Stomach smooth muscle (tissue), 2 donors: ENCODE measurements around the gene INTS15.

Experiments used
- H3K27ac ChIP-seq: one replicate; pipeline ENCODE4 v1.7.0; 2013; ENCODE audit warnings: mild to moderate bottlenecking, low read length, inconsistent platforms
- H3K27me3 ChIP-seq, 2 donors: one replicate each; pipeline ENCODE4 v1.7.0; 2013; ENCODE audit warnings: low read length in 2 of 2; ENCODE audit not compliant: insufficient read depth in 2 of 2, control insufficient read depth in 1 of 2
- H3K36me3 ChIP-seq, 2 donors: one replicate each; pipeline ENCODE4 v1.7.0; 2013; ENCODE audit warnings: low read length in 2 of 2; ENCODE audit not compliant: control insufficient read depth in 2 of 2, insufficient read depth in 2 of 2
- H3K4me1 ChIP-seq: one replicate; pipeline ENCODE4 v1.7.0; 2013; ENCODE audit warnings: low read length; ENCODE audit not compliant: control insufficient read depth, insufficient read depth
- H3K4me3 ChIP-seq, 2 donors: one replicate each; pipeline ENCODE4 v1.7.0; 2013; ENCODE audit warnings: low read length in 2 of 2
- H3K9ac ChIP-seq, 2 donors: one replicate each; pipeline ENCODE4 v1.7.0; 2013; ENCODE audit warnings: low read length in 2 of 2, mild to moderate bottlenecking in 1 of 2
- H3K9me3 ChIP-seq, 2 donors: one replicate each; pipeline ENCODE4 v1.7.0; 2013; ENCODE audit warnings: low read length in 2 of 2; ENCODE audit not compliant: control insufficient read depth in 2 of 2
- donor health status: healthy.
- donor health status: Pancreatic carcinoma.

INTS15 gene

GRCh38 chr7:6606866-6607583, 17.2 kb downstream of the INTS15 start:
- Histone ChIP-seq H3K36me3 (peaks cover 15 to 22% of the 10 kb centered on the region in 2 donors), H3K27ac (no peak overlapping the region), H3K9ac (no peak overlapping the region), H3K9me3 (no peaks in the 10 kb centered on the region), H3K4me1 (no peaks in the 10 kb centered on the region), H3K27me3 (no peaks in the 10 kb centered on the region), H3K4me3 (no peak overlapping the region)

- H3K27ac ChIP-seq = no peak overlapping the region
- no peaks in the 10 kb centered on the region for H3K4me1 ChIP-seq
- no peaks in the 10 kb centered on the region for H3K27me3 ChIP-seq
- H3K4me3 ChIP-seq = no peak overlapping the region
- peaks cover 11 to 17% of the 10 kb centered on the region in 2 donors for H3K36me3 ChIP-seq
- no peak overlapping the region for H3K9ac ChIP-seq
- H3K9me3 ChIP-seq = no peaks in the 10 kb centered on the region
These were observed 17.8 kb downstream of the INTS15 start for GRCh38 chr7:6607651-6608051.

GRCh38 chr7:6608081-6608480, 18.3 kb downstream of the INTS15 start:
- no peaks in the 10 kb centered on the region for H3K9me3 ChIP-seq
- H3K4me3 ChIP-seq = no peak overlapping the region
- H3K27me3 ChIP-seq = no peaks in the 10 kb centered on the region
- H3K36me3 ChIP-seq = peaks cover 11 to 16% of the 10 kb centered on the region in 2 donors
- no peak overlapping the region for H3K9ac ChIP-seq
- H3K4me1 ChIP-seq = no peaks in the 10 kb centered on the region
- no peak overlapping the region for H3K27ac ChIP-seq

GRCh38 chr7:6608794-6609193, 19.0 kb downstream of the INTS15 start:
- H3K27ac ChIP-seq = no peak overlapping the region
- H3K4me3 ChIP-seq = no peak overlapping the region
- no peaks in the 10 kb centered on the region for H3K27me3 ChIP-seq
- no peaks in the 10 kb centered on the region for H3K4me1 ChIP-seq
- peaks cover 9 to 16% of the 10 kb centered on the region in 2 donors for H3K36me3 ChIP-seq
- no peak overlapping the region for H3K9ac ChIP-seq
- H3K9me3 ChIP-seq = no peaks in the 10 kb centered on the region

DNA sequence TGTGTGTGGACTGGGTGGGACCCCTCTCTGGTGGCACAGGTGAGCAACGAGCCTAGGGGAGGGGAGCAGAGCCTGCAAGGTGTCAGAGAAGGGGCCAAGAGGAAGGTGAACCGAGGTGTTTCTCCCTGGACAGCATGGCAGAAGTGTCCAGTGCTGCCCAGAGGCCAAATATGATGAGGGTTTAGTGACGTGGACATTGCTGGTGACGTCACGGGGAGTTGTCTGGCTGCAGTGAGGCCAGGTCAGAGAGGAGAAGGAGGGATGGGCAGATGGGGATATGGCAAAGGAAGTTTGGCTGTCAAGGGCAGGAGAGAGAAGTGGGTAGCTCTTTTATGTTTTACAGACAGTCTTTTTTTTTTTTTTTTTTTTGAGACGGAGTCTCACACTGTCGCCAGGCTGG, 23.0 kb downstream of the INTS15 start:
- Histone ChIP-seq H3K4me1 (peaks cover 15% of the 10 kb centered on the region), H3K27me3 (no peaks in the 10 kb centered on the region), H3K4me3 (no peak overlapping the region), H3K27ac (no peak overlapping the region), H3K36me3 (peaks cover 0 to 7% of the 10 kb centered on the region in 2 donors), H3K9me3 (no peaks in the 10 kb centered on the region), H3K9ac (no peak overlapping the region)

GRCh38 chr7:6613706-6614105, 23.9 kb downstream of the INTS15 start:
- H3K4me3 ChIP-seq = no peak overlapping the region
- H3K4me1 ChIP-seq = peaks cover 15% of the 10 kb centered on the region
- no peak overlapping the region for H3K27ac ChIP-seq
- H3K36me3 ChIP-seq = peaks cover 3 to 8% of the 10 kb centered on the region in 2 donors
- no peaks in the 10 kb centered on the region for H3K27me3 ChIP-seq
- no peaks in the 10 kb centered on the region for H3K9me3 ChIP-seq
- no peak overlapping the region for H3K9ac ChIP-seq

GRCh38 chr7:6614953-6615722, 25.3 kb downstream of the INTS15 start, which contains the start of gene ZNF853:
Gene ZNF853 (plus strand): TSS chr7:6615610. CDS start chr7:6616175, 565 bp downstream.
- H3K4me1 ChIP-seq = peaks cover 15% of the 10 kb centered on the region
- H3K36me3 ChIP-seq = peaks cover 3 to 6% of the 10 kb centered on the region in 2 donors
- H3K27me3 ChIP-seq = no peaks in the 10 kb centered on the region
- peak within 1 kb of the TSS; percentile 70 to 76 for H3K9ac ChIP-seq
- peak within 1 kb of the TSS; percentile 63 to 79 for H3K4me3 ChIP-seq
- no peak within 1 kb of the TSS for H3K27ac ChIP-seq
- H3K9me3 ChIP-seq = no peaks in the 10 kb centered on the region

DNA sequence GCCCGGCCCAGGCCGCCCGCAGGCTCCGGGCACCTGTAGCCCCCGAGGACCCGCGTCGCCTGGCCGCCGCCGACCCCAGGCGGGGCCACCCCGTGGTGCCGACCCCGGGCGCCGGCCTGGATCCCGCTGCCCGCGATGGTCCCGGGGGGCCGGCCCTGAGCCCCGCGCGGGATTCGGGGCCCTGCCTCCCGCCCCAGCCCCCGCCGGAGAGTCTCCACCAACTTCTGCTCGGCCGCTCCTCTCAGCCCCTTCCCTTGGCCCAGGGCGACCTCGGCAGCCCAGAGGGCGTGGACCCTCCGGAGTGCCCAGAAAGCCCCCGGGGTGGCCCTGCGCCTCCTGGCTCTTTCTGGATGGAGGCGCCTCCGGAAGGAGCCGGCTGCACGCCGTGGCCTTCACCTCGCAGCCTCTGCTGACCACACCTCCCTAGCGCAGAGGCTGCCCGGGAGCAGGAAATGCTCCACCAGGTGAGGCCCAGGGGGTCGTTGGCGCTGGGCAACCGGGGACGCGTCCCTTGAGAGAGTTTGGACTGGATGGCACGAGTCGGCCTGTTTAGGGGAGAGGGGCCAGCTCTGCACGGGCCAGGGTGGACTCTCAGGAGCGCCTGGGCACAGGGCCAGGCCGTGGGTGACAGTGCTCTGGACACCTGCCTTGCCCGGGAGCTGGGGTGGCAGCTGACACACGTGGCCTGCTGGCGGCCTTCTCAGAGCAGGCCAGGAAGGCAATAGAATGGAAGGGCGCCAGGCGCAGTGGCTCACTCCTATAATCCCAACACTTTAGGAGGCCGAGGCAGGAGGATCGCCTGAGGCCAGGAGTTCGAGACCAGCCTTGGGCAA, 26.1 kb downstream of the INTS15 start:
- Histone ChIP-seq H3K4me3 (peak overlapping the region; percentile 60 to 79), H3K27me3 (no peaks in the 10 kb centered on the region), H3K9me3 (no peaks in the 10 kb centered on the region), H3K4me1 (peaks cover 15% of the 10 kb centered on the region), H3K27ac (no peak overlapping the region), H3K9ac (peak overlapping the region; percentile 70 to 76), H3K36me3 (peaks cover 3 to 7% of the 10 kb centered on the region in 2 donors)

- Histone ChIP-seq H3K9ac (no peak overlapping the region), H3K27me3 (no peaks in the 10 kb centered on the region), H3K9me3 (no peaks in the 10 kb centered on the region), H3K36me3 (peaks cover 11 to 15% of the 10 kb centered on the region in 2 donors), H3K4me3 (peak overlapping the region in 1 of 2 donors; percentile 35), H3K4me1 (peaks cover 15% of the 10 kb centered on the region), H3K27ac (no peak overlapping the region)
These were observed 27.2 kb downstream of the INTS15 start for GRCh38 chr7:6616854-6617643.

GRCh38 chr7:6618621-6619020, 28.8 kb downstream of the INTS15 start:
- Histone ChIP-seq H3K27ac (no peak overlapping the region), H3K27me3 (no peaks in the 10 kb centered on the region), H3K9ac (no peak overlapping the region), H3K4me3 (no peak overlapping the region), H3K4me1 (peaks cover 15% of the 10 kb centered on the region), H3K36me3 (peaks cover 11 to 15% of the 10 kb centered on the region in 2 donors), H3K9me3 (no peaks in the 10 kb centered on the region)
